Body of pancreas (tissue), 4 donors: ENCODE measurements around the gene SGTA. TPM values are rescaled to one million over a fixed set of nuclear protein-coding genes. Genes with fewer than 3 reads are reported as not detected.

Experiments
- ATAC-seq: fragments of 150-250 bp; one replicate; pipeline ENCODE4 v1.9.1; 2016
- DNase-seq, 4 donors: peaks; one replicate each; pipeline ENCODE4 v3.0.0-alpha.2; 2019
- H3K27ac ChIP-seq, 4 donors: fragments of 200-600 bp; sonication (generic); 1 replicate in 3 of 4; 2 replicates in 1 of 4; pipeline versions ENCODE4 v1.5.1 to v1.6.1; 2016 to 2019; ENCODE audit warnings: mild to moderate bottlenecking in 1 of 4, mixed read lengths in 1 of 4, moderate library complexity in 1 of 4
- H3K27me3 ChIP-seq, 2 donors: fragments of 200-600 bp; sonication (generic); one replicate each; pipeline ENCODE4 v1.6.0; 2016; ENCODE audit warnings: mild to moderate bottlenecking in 1 of 2
- H3K36me3 ChIP-seq, 2 donors: fragments of 200-600 bp; sonication (generic); replicated peaks in 1 of 2; 2 replicates each; pipeline ENCODE4 v1.5.1; 2016; ENCODE audit warnings: low read depth in 2 of 2; ENCODE audit not compliant: insufficient read depth in 1 of 2
- H3K4me1 ChIP-seq: fragments of 200-600 bp; sonication (generic); one replicate; pipeline ENCODE4 v1.6.0; 2016
- H3K4me3 ChIP-seq, 2 donors: fragments of 200-600 bp; sonication (generic); 1 replicate in 1 of 2; 2 replicates in 1 of 2; pipeline ENCODE4 v1.5.1; 2016 to 2019
- H3K9me3 ChIP-seq, 3 donors: fragments of 200-600 bp; sonication (generic); 1 replicate in 2 of 3; 2 replicates in 1 of 3; pipeline ENCODE4 v1.5.1; 2016
- POLR2A ChIP-seq, 3 donors: fragments of 450-650 bp; IDR thresholded peaks; one replicate each; pipeline ENCODE4 v1.6.1; 2016; ENCODE audit warnings: antibody characterized with exemption in 3 of 3, mild to moderate bottlenecking in 2 of 3
- WGBS, 2 donors: methylation state at CpG; one replicate each; pipeline ENCODE4 v1.1.5; 2017; 5-methylcytosine and 5-hydroxymethylcytosine counted together
- intact Hi-C: fragments of 100-400 bp; cut with DNase I; formaldehyde crosslinking; loops from one replicate; pipeline ENCODE4 v1.15.1; 2023
- total RNA-seq, 2 donors: library from RNA; depleted of rRNA; stranded (reverse); fragments of >200 nt; gene quantifications; one replicate each; pipeline ENCODE4 v1.1.0, GENCODE V29; 2016
- TF ChIP-seq, protein P1 (sequence below), 7 experiments: fragments of 450-650 bp in 4 of 7; fragments of 200-600 bp in 3 of 7; sonication (generic) in 3 of 7; IDR thresholded peaks; one replicate each; pipeline ENCODE4 v1.5.1; 2016 to 2019; ENCODE audit warnings: antibody characterized with exemption in 7 of 7

Gene SGTA
- total RNA-seq, 2 donors from 2014 or later: 24.6 to 41.5 TPM

- H3K4me1 ChIP-seq: peaks cover 18% of the 10 kb centered on the region
- TF ChIP-seq POLR2A (IDR thresholded peaks at IDR 0.05): no peak
- no peaks in the 10 kb centered on the region for H3K27me3 ChIP-seq
- H3K9me3 ChIP-seq: no peaks in the 10 kb centered on the region
- H3K4me3 ChIP-seq: no peak overlapping the region
- no peak overlapping the region for H3K27ac ChIP-seq
- 91 to 96% methylated on average over 8 to 15 of the region's 15 CpGs for WGBS, 2 donors
- ATAC-seq: no peak
- no peaks in the 10 kb centered on the region for H3K36me3 ChIP-seq
- DNase-seq: no peak
- intact Hi-C loops: no loop called here
Measured at GRCh38 chr19:2736550-2737190, 46.4 kb downstream of the SGTA start.

DNA sequence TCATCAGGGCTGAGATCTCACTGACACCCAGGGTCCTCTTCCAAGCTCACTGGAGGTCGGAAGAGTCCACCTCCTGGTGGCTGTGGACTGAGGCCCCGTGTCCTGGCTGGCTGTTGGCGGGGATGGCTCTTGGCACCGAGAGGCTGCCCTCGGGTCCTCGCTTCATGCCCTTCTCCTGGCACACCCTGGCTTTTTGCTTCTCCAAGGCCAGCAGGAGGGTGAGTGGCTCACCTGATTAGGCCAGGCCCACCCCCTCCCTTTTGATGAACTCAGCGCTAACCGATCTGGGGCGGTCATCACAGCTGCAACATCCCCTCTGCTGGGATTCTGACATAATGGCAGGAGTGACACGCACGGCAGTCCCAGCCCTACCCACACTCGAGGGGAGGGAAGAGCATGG, 47.7 kb downstream of the SGTA start:
- H3K4me1 ChIP-seq: peaks cover 18% of the 10 kb centered on the region
- H3K27me3 ChIP-seq: no peaks in the 10 kb centered on the region
- ATAC-seq (no peak), DNase-seq (no peak)
- no peak overlapping the region for H3K27ac ChIP-seq
- H3K9me3 ChIP-seq: no peaks in the 10 kb centered on the region
- H3K36me3 ChIP-seq: no peaks in the 10 kb centered on the region
- H3K4me3 ChIP-seq: no peak overlapping the region
- 95 to 100% methylated on average over 3 to 8 of the region's 12 CpGs for WGBS, 2 donors
- TF ChIP-seq POLR2A (IDR thresholded peaks at IDR 0.05): no peak
- TF ChIP-seq, protein P1, sequence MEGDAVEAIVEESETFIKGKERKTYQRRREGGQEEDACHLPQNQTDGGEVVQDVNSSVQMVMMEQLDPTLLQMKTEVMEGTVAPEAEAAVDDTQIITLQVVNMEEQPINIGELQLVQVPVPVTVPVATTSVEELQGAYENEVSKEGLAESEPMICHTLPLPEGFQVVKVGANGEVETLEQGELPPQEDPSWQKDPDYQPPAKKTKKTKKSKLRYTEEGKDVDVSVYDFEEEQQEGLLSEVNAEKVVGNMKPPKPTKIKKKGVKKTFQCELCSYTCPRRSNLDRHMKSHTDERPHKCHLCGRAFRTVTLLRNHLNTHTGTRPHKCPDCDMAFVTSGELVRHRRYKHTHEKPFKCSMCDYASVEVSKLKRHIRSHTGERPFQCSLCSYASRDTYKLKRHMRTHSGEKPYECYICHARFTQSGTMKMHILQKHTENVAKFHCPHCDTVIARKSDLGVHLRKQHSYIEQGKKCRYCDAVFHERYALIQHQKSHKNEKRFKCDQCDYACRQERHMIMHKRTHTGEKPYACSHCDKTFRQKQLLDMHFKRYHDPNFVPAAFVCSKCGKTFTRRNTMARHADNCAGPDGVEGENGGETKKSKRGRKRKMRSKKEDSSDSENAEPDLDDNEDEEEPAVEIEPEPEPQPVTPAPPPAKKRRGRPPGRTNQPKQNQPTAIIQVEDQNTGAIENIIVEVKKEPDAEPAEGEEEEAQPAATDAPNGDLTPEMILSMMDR (IDR thresholded peaks at IDR 0.05): no peak
- intact Hi-C loops: no loop called here

- H3K27me3 ChIP-seq: no peaks in the 10 kb centered on the region
- no peak overlapping the region for H3K4me3 ChIP-seq
- H3K9me3 ChIP-seq: no peaks in the 10 kb centered on the region
- no peaks in the 10 kb centered on the region for H3K36me3 ChIP-seq
- H3K27ac ChIP-seq: no peak overlapping the region
- DNase-seq (no peak), ATAC-seq (no peak)
- TF ChIP-seq, protein P1 (IDR thresholded peaks at IDR 0.05): no peak
- TF ChIP-seq POLR2A (IDR thresholded peaks at IDR 0.05): no peak
- peaks cover 14% of the 10 kb centered on the region for H3K4me1 ChIP-seq
- 84 to 86% methylated on average over 21 to 25 of the region's 26 CpGs for WGBS, 2 donors
- intact Hi-C loops: no loop called here
Measured at GRCh38 chr19:2734589-2735288, 48.3 kb downstream of the SGTA start.

DNA sequence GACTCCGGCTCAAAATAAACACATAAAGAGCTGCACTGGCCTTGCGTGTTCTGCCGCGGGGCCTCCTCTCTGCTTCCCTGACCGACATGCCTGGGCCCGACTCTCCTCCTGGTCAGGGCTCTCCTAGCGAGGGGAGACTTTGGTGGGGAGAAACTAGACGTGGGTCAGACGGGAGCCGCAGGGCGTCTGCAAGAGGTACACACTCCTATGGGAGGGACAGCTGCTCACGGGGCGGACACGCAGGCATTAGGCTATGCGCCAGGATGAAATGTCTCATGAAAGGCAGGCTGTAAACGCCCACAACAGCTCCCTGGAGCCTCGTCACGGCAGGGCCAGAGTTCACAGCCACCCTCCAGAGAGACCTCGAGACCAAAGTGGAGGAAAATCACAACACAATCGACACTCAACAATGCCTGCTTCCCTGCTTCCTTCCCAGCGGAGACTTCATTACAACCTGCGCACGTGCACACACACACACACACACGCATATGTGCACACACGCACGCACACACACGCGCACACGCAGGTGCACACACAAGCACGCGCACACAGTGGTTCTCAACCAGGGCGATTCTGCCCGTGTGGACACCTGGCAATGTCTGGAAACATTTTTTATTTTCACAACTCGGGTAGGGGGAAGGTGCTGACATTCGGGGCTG, 49.0 kb downstream of the SGTA start:
- Histone ChIP-seq H3K4me3 (no peak overlapping the region), H3K4me1 (peaks cover 9% of the 10 kb centered on the region), H3K27me3 (no peaks in the 10 kb centered on the region), H3K9me3 (no peaks in the 10 kb centered on the region), H3K36me3 (no peaks in the 10 kb centered on the region), H3K27ac (no peak overlapping the region)
- no peak for DNase-seq
- intact Hi-C loops: no loop called here
- TF ChIP-seq, protein P1 (IDR thresholded peaks at IDR 0.05): no peak
- no peak for TF ChIP-seq POLR2A (IDR thresholded peaks at IDR 0.05)
- no peak for ATAC-seq
- WGBS, 2 donors: 89 to 90% methylated on average over 33 of the region's 35 CpGs

- TF ChIP-seq POLR2A (IDR thresholded peaks at IDR 0.05): no peak
- TF ChIP-seq, protein P1 (IDR thresholded peaks at IDR 0.05): no peak
- no peak overlapping the region for H3K4me3 ChIP-seq
- intact Hi-C loops: no loop called here
- ATAC-seq (no peak), DNase-seq (no peak)
- no peaks in the 10 kb centered on the region for H3K4me1 ChIP-seq
- H3K27me3 ChIP-seq: no peaks in the 10 kb centered on the region
- H3K9me3 ChIP-seq: no peaks in the 10 kb centered on the region
- no peak overlapping the region for H3K27ac ChIP-seq
- 94 to 96% methylated on average over 15 to 21 of the region's 38 CpGs for WGBS, 2 donors
- H3K36me3 ChIP-seq: no peaks in the 10 kb centered on the region
Measured at GRCh38 chr19:2732883-2733282, 50.2 kb downstream of the SGTA start.
